ENCODE measurements around the gene MYCBP2.

DNA sequence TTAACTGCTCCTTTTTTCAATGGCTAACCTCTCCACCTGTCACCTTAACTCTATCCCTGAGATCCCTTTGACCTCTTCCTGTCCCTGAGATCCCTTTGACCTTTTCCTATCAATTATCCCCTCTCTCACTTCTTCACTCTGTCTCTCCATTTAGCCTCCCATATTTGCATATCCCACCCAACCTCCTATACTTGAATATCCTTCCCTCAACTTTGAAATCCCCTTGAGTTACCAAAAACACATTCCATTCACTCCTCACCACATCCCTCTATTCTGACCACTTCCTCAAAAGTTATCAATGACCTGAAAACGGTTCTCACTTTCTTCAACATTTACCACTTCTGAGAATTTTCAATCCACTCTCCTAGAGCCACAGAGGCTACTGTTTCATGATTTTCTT is 3.0 kb downstream of the MYCBP2 start:
- TF ChIP-seq POLR2A (IDR thresholded peaks at IDR 0.05) (no peak), POLR2AphosphoS5 (IDR thresholded peaks at IDR 0.05) (no peak), EP300 (IDR thresholded peaks at IDR 0.05) (no peak)
- TF ChIP-seq, protein P1, sequence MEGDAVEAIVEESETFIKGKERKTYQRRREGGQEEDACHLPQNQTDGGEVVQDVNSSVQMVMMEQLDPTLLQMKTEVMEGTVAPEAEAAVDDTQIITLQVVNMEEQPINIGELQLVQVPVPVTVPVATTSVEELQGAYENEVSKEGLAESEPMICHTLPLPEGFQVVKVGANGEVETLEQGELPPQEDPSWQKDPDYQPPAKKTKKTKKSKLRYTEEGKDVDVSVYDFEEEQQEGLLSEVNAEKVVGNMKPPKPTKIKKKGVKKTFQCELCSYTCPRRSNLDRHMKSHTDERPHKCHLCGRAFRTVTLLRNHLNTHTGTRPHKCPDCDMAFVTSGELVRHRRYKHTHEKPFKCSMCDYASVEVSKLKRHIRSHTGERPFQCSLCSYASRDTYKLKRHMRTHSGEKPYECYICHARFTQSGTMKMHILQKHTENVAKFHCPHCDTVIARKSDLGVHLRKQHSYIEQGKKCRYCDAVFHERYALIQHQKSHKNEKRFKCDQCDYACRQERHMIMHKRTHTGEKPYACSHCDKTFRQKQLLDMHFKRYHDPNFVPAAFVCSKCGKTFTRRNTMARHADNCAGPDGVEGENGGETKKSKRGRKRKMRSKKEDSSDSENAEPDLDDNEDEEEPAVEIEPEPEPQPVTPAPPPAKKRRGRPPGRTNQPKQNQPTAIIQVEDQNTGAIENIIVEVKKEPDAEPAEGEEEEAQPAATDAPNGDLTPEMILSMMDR (IDR thresholded peaks at IDR 0.05), result no peak

Data from upper lobe of left lung (tissue), 4 donors.